GM19238 (cell line): ENCODE measurements around the gene FOXJ2.
A peak's percentile ranks its signal among the peaks of the same experiment; 100 is the strongest.
"Not testable (repeated sequence)": the region's sequence is repeated elsewhere in the genome, so short reads cannot be mapped to it uniquely, and the experiment has no call there.

Experiments used
- DNase-seq: peaks from one replicate; pipeline ENCODE4 v3.0.0; 2011; ENCODE audit warnings: low spot score; ENCODE audit not compliant: insufficient read length

FOXJ2 gene

GRCh38 chr12:8064131-8064530 lies 31.6 kb downstream of the FOXJ2 start:
- no peak for DNase-seq

- DNase-seq: peak; percentile 32
Observed at GRCh38 chr12:8065991-8066594, 33.6 kb downstream of the FOXJ2 start, which contains the start of gene C3AR1. C3AR1 (minus strand) TSS chr12:8066359; CDS start chr12:8060185, 6,174 bp downstream.

GRCh38 chr12:8069582-8069981 lies 37.1 kb downstream of the FOXJ2 start:
- no peak for DNase-seq

GRCh38 chr12:8071820-8072219 lies 39.3 kb downstream of the FOXJ2 start:
- not testable (repeated sequence) for DNase-seq

- no peak for DNase-seq
Observed at GRCh38 chr12:8075935-8076334, 43.4 kb downstream of the FOXJ2 start.

GRCh38 chr12:8076366-8076765 lies 43.9 kb downstream of the FOXJ2 start:
- no peak for DNase-seq

GRCh38 chr12:8077207-8077606 lies 44.7 kb downstream of the FOXJ2 start:
- DNase-seq: no peak

GRCh38 chr12:8078398-8078797 lies 45.9 kb downstream of the FOXJ2 start:
- DNase-seq: no peak

- DNase-seq: no peak
Observed at GRCh38 chr12:8078916-8079315, 46.4 kb downstream of the FOXJ2 start.

GRCh38 chr12:8080120-8080519 lies 47.6 kb downstream of the FOXJ2 start:
- DNase-seq: no peak

GRCh38 chr12:8081251-8081920 lies 48.9 kb downstream of the FOXJ2 start:
- DNase-seq: no peak

GRCh38 chr12:8082808-8083100 lies 50.2 kb downstream of the FOXJ2 start:
- no peak for DNase-seq

- not testable (repeated sequence) for DNase-seq
Observed at GRCh38 chr12:8084351-8084750, 51.8 kb downstream of the FOXJ2 start.

GRCh38 chr12:8087666-8088065 lies 55.1 kb downstream of the FOXJ2 start:
- no peak for DNase-seq

GRCh38 chr12:8088574-8088973 lies 56.1 kb downstream of the FOXJ2 start:
- DNase-seq: peak; percentile 17

- DNase-seq: not testable (repeated sequence)
Observed at GRCh38 chr12:8089277-8089676, 56.8 kb downstream of the FOXJ2 start.

- DNase-seq: no peak
Observed at GRCh38 chr12:8089716-8090115, 57.2 kb downstream of the FOXJ2 start.

GRCh38 chr12:8093291-8093690 lies 60.8 kb downstream of the FOXJ2 start:
- DNase-seq: no peak

- no peak for DNase-seq
Observed at GRCh38 chr12:8096281-8096915, 63.9 kb downstream of the FOXJ2 start.

- DNase-seq: no peak
Observed at GRCh38 chr12:8099235-8099634, 66.7 kb downstream of the FOXJ2 start.
